PC-3 (cell line): Measurements from ENCODE around the gene CKAP5. TPM values are rescaled to one million over a fixed set of nuclear protein-coding genes. Genes with fewer than 3 reads are reported as not detected.

Experiments used
- ATAC-seq: fragments of 200-7000 bp; cut with Tn5 transposase; 2 replicates; pipeline ENCODE4 v1.9.1; 2020; ENCODE audit warnings: mild to moderate bottlenecking, moderate library complexity
- BruUV-seq: library from RNA; stranded (reverse); fragments of 400-500 nt; replicated peaks from 2 replicates; lab custom pipeline; 2021; lab: Mats Ljungman, UMichigan
- CTCF ChIA-PET: fragments of 300-600 bp; sonication (Branson Sonifier 250); formaldehyde crosslinking; loops from one replicate; lab custom pipeline; 2022; ENCODE audit warnings: antibody characterized with exemption; lab: Charles Lee
- POLR2A ChIA-PET: fragments of 300-600 bp; sonication (Branson Sonifier 250); formaldehyde crosslinking; loops from one replicate; lab custom pipeline; 2022; ENCODE audit warnings: antibody characterized with exemption; ENCODE audit not compliant: unreplicated experiment; lab: Charles Lee
- DNase-seq: peaks from one replicate; pipeline ENCODE4 v3.0.0-alpha.2; 2015
- H2AFZ ChIP-seq: fragments of 300-600 bp; sonication (generic); 2 replicates; pipeline ENCODE4 v1.6.0; 2016; ENCODE audit warnings: antibody characterized with exemption, low read length
- H3F3A ChIP-seq: fragments of 300-600 bp; sonication (generic); one replicate; pipeline ENCODE4 v1.6.0; 2017; ENCODE audit warnings: antibody characterized with exemption, low read length, control low read depth, mild to moderate bottlenecking; ENCODE audit not compliant: unreplicated experiment
- H3K27ac ChIP-seq: fragments of 300-600 bp; sonication (generic); 2 replicates; pipeline ENCODE4 v1.5.1; 2016; ENCODE audit warnings: mild to moderate bottlenecking, low read length
- H3K27me3 ChIP-seq: fragments of 300-600 bp; sonication (generic); 2 replicates; pipeline ENCODE4 v1.6.1; 2016; ENCODE audit warnings: low read length, mixed read lengths
- H3K36me3 ChIP-seq: fragments of 300-600 bp; sonication (generic); 2 replicates; pipeline ENCODE4 v1.6.1; 2016; ENCODE audit warnings: low read depth, mixed run types, low read length, mixed read lengths
- H3K4me1 ChIP-seq: fragments of 300-600 bp; sonication (generic); 2 replicates; pipeline ENCODE4 v1.5.1; 2016; ENCODE audit warnings: low read length; ENCODE audit not compliant: insufficient read depth
- H3K4me2 ChIP-seq: fragments of 300-600 bp; sonication (generic); 2 replicates; pipeline ENCODE4 v1.6.0; 2016; ENCODE audit warnings: low read length
- H3K4me3 ChIP-seq: fragments of 300-600 bp; sonication (generic); 2 replicates; pipeline ENCODE4 v1.5.1; 2016; ENCODE audit warnings: mild to moderate bottlenecking, low read length, mixed read lengths
- H3K79me2 ChIP-seq: fragments of 300-600 bp; sonication (generic); 2 replicates; pipeline ENCODE4 v1.6.1; 2017; ENCODE audit warnings: low read length, mixed read lengths
- H3K9ac ChIP-seq: fragments of 300-600 bp; sonication (generic); 2 replicates; pipeline ENCODE4 v1.6.0; 2016; ENCODE audit warnings: mild to moderate bottlenecking, low read length
- H3K9me2 ChIP-seq: fragments of 300-600 bp; sonication (generic); replicated peaks from 2 replicates; pipeline ENCODE4 v1.6.1; 2016; ENCODE audit warnings: mixed run types, low read length, mixed read lengths
- H3K9me3 ChIP-seq: fragments of 300-600 bp; sonication (generic); 2 replicates; pipeline ENCODE4 v1.6.1; 2016; ENCODE audit warnings: low read length, mixed read lengths
- H4K20me1 ChIP-seq: fragments of 300-600 bp; sonication (generic); 2 replicates; pipeline ENCODE4 v1.6.1; 2016; ENCODE audit warnings: low read length, mixed read lengths
- CTCF ChIP-seq: fragments of 300-600 bp; sonication (generic); conservative IDR thresholded peaks from 2 replicates; pipeline ENCODE4 v1.5.1; 2017; ENCODE audit warnings: antibody characterized with exemption, low read depth, mild to moderate bottlenecking, low read length
- EZH2 ChIP-seq: fragments of 300-600 bp; sonication (generic); IDR thresholded peaks from one replicate; pipeline ENCODE4 v1.6.1; 2017; ENCODE audit warnings: antibody characterized with exemption, mild to moderate bottlenecking, low read length; ENCODE audit not compliant: unreplicated experiment
- EZH2phosphoT487 ChIP-seq: fragments of 300-600 bp; sonication (generic); IDR thresholded peaks from 2 replicates; pipeline ENCODE4 v1.6.1; 2018; ENCODE audit warnings: mild to moderate bottlenecking, antibody characterized with exemption, low read length, borderline replicate concordance
- intact Hi-C: fragments of 100-400 bp; cut with micrococcal nuclease; formaldehyde crosslinking; loops from 2 replicates; pipeline ENCODE4 v1.9.0; 2023
- total RNA-seq: library from RNA; depleted of rRNA; stranded (reverse); fragments of >200 nt; gene quantifications from 2 replicates; pipeline ENCODE4 v1.2.3, GENCODE V29; 2014

Gene CKAP5
- total RNA-seq, 1 experiment from 2014 or later = 86.4 TPM

GRCh38 chr11:46894961-46895360, 48.9 kb upstream of the CKAP5 start:
- Histone ChIP-seq H3K9me2 (no peaks in the 10 kb centered on the region), H3F3A (no peaks in the 10 kb centered on the region), H3K27ac (no peak overlapping the region), H3K4me2 (no peak overlapping the region), H3K9me3 (no peaks in the 10 kb centered on the region), H3K27me3 (no peaks in the 10 kb centered on the region), H4K20me1 (no peaks in the 10 kb centered on the region), H3K36me3 (no peaks in the 10 kb centered on the region), H3K4me1 (peaks cover 8% of the 10 kb centered on the region), H2AFZ (no peak overlapping the region), H3K79me2 (no peaks in the 10 kb centered on the region), H3K9ac (no peak overlapping the region), H3K4me3 (no peak overlapping the region)
- POLR2A ChIA-PET = interaction anchor here (0.6 kb wide), 1 partner anchor 32 kb away, joined by 3 read pairs; no protein-coding TSS in a partner anchor
- no TSS peak for BruUV-seq
- CTCF ChIA-PET = no interaction called here
- intact Hi-C loops = no loop called here
- DNase-seq = no peak
- no peak for ATAC-seq
- TF ChIP-seq EZH2 (no peak), CTCF (no peak), EZH2phosphoT487 (no peak)

DNA sequence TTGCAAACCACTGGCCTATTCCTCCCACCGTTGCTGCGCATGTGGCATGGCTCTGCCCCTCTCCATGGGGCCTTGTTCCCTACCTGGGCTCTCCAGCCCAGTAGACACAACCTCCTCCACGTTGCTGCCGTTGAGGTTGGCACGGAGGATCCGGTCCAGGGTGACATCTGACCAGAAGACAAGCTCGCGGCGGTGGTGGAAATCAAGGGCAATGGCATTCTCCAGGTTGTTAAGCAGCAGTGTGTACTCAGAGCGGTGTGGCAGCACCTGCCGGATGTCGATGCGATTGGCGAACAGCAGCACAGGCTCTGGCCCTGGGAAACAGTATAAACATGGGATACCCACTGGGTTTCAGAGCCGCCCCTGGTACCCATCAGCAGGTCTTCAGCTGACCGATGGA, 48.4 kb upstream of the CKAP5 start:
- Histone ChIP-seq H3K4me1 (peaks cover 8% of the 10 kb centered on the region), H3K9ac (no peak overlapping the region), H2AFZ (no peak overlapping the region), H3K9me3 (no peaks in the 10 kb centered on the region), H3K9me2 (no peaks in the 10 kb centered on the region), H3K79me2 (no peaks in the 10 kb centered on the region), H3K36me3 (no peaks in the 10 kb centered on the region), H4K20me1 (no peaks in the 10 kb centered on the region), H3K4me2 (no peak overlapping the region), H3K4me3 (no peak overlapping the region), H3K27ac (no peak overlapping the region), H3F3A (no peaks in the 10 kb centered on the region), H3K27me3 (no peaks in the 10 kb centered on the region)
- intact Hi-C loops = no loop called here
- no peak for ATAC-seq
- ChIA-PET POLR2A (interaction anchor here (0.6 kb wide), 1 partner anchor 31 kb away, joined by 3 read pairs; no protein-coding TSS in a partner anchor), CTCF (no interaction called here)
- TF ChIP-seq EZH2phosphoT487 (no peak), CTCF (no peak), EZH2 (no peak)
- no TSS peak for BruUV-seq
- no peak for DNase-seq

DNA sequence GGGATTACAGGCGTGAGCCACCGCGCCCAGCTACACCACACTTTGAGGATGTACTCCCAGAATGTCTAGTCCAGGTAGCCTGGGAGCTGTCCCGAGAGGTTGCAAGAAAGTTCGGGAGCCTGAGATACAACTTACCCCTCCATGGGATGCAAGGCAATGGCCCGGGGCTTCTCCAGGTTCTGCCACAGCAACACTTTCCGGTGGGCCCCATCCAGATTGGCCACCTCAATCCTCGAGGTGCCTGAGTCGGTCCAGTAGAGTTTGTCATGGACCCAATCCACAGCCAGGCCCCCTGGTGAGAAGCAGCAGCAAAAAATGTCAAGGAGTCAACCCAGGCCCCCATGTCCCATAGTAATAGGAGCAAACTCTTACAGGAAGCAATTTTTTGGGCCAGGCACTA, 46.8 kb upstream of the CKAP5 start:
- Histone ChIP-seq H3K9me2 (no peaks in the 10 kb centered on the region), H4K20me1 (no peaks in the 10 kb centered on the region), H3K4me1 (no peaks in the 10 kb centered on the region), H3K4me2 (no peak overlapping the region), H3K4me3 (no peak overlapping the region), H3K9me3 (no peaks in the 10 kb centered on the region), H3K27me3 (no peaks in the 10 kb centered on the region), H3K9ac (no peak overlapping the region), H3F3A (no peaks in the 10 kb centered on the region), H2AFZ (no peak overlapping the region), H3K27ac (no peak overlapping the region), H3K36me3 (no peaks in the 10 kb centered on the region), H3K79me2 (no peaks in the 10 kb centered on the region)
- BruUV-seq = no TSS peak
- POLR2A ChIA-PET = no interaction called here
- intact Hi-C loops = no loop called here
- DNase-seq (no peak), ATAC-seq (no peak)
- CTCF ChIA-PET = no interaction called here
- TF ChIP-seq CTCF (no peak), EZH2phosphoT487 (no peak)
